OCI-LY1 (cell line): Measurements from ENCODE around the gene CCDC63.

Experiments used
- EZH2 ChIP-seq: fragments of 200-600 bp; sonication (generic), shearing (Covaris generic); IDR thresholded peaks from 2 replicates; pipeline ENCODE4 v1.8.0; 2017; ENCODE audit warnings: borderline replicate concordance, mixed run types, mild to moderate bottlenecking, antibody characterized with exemption, low read length, moderate library complexity, mixed read lengths
- TF ChIP-seq, protein P1 (sequence below): fragments of 200-600 bp; sonication (generic), shearing (Covaris generic); IDR thresholded peaks from 2 replicates; pipeline ENCODE4 v1.5.1; 2017; ENCODE audit warnings: mild to moderate bottlenecking, antibody characterized with exemption, low read length, moderate library complexity, mixed read lengths

DNA sequence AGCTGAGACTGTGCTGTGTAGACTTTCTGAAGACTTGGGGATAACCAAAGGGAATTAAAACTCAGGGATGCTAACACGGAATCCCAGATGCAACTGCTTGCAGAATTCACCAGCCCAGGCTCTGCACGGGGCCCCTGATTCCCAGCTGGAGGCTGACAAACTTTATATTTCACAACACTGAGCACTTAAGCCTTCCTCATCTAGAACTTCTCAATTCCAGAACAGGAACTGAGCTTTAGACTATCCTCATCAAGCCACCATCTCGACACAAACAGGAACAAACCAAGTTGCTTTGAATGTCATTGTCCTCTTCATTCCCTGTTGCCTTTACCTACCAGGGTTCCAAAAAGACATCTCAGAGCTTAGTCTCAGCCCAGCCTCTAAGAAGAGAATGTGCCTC is 22.2 kb downstream of the CCDC63 start:
- TF ChIP-seq, protein P1, sequence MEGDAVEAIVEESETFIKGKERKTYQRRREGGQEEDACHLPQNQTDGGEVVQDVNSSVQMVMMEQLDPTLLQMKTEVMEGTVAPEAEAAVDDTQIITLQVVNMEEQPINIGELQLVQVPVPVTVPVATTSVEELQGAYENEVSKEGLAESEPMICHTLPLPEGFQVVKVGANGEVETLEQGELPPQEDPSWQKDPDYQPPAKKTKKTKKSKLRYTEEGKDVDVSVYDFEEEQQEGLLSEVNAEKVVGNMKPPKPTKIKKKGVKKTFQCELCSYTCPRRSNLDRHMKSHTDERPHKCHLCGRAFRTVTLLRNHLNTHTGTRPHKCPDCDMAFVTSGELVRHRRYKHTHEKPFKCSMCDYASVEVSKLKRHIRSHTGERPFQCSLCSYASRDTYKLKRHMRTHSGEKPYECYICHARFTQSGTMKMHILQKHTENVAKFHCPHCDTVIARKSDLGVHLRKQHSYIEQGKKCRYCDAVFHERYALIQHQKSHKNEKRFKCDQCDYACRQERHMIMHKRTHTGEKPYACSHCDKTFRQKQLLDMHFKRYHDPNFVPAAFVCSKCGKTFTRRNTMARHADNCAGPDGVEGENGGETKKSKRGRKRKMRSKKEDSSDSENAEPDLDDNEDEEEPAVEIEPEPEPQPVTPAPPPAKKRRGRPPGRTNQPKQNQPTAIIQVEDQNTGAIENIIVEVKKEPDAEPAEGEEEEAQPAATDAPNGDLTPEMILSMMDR, result no peak
- no peak for TF ChIP-seq EZH2
